Umbilical cord (tissue), 2 donors: ENCODE results near the gene UMOD. TPM values are rescaled to one million over a fixed set of nuclear protein-coding genes. Genes with fewer than 3 reads are reported as not detected.
"Not testable (repeated sequence)": the region's sequence is repeated elsewhere in the genome, so short reads cannot be mapped to it uniquely, and the experiment has no call there.

Source experiments
- DNase-seq: peaks from one replicate; pipeline ENCODE4 v3.0.0-alpha.2; 2015; ENCODE audit warnings: low spot score
- total RNA-seq: library from RNA; depleted of rRNA; stranded (reverse); fragments of >200 nt; gene quantifications from one replicate; pipeline ENCODE4 v1.2.3, GENCODE V29; 2014; ENCODE audit warnings: low replicate concordance; ENCODE audit not compliant: insufficient read depth

UMOD gene
- total RNA-seq, 1 donor from 2014 or later: 2.6 TPM

GRCh38 chr16:20321671-20322070 lies 30.8 kb downstream of the UMOD start:
- no peak for DNase-seq

- not testable (repeated sequence) for DNase-seq
Measured at GRCh38 chr16:20321051-20321450, 31.5 kb downstream of the UMOD start.

DNA sequence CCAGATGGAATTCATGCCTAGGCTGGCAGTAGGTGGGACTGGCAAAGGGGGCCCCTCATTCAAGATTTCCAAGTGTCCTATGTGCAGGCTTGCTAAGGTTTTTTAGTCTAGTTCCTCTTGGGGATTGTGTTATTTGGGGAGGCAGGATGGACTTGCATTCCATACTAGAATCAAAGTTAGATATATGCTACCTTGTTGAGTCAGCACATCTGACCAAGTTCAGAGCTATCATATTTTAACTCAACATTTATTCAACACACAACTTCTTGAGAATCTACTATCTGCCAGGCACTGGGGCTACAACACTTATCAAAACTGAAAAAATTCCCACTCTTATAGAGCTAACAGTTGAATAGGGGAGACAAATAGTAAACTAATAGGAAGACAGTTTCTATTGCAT lies 31.9 kb downstream of the UMOD start:
- DNase-seq: no peak

GRCh38 chr16:20320178-20320577 lies 32.3 kb downstream of the UMOD start:
- DNase-seq: no peak

DNA sequence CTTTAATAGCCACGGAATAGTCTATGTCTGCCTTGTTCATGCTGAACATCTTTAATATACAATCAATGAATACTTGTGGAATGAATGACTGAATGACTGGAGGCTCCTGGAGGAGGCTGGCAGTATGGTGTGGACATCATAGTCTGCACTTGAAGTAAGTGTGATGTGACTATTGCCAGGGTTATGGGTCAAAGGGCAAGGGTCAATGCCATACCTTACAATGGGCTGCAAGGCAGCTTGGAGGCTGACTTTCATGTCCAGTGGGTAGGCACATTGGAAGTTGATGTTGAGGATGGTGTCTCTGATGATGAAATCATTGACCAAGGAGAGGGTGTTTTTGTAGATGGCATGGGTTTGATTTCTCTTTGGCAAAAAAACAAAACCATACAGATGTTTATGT lies 33.1 kb downstream of the UMOD start:
- DNase-seq: no peak

GRCh38 chr16:20318437-20318836 lies 34.1 kb downstream of the UMOD start:
- no peak for DNase-seq

- DNase-seq: no peak
Measured at GRCh38 chr16:20318006-20318405, 34.5 kb downstream of the UMOD start.

GRCh38 chr16:20317117-20317516 lies 35.4 kb downstream of the UMOD start:
- no peak for DNase-seq

DNA sequence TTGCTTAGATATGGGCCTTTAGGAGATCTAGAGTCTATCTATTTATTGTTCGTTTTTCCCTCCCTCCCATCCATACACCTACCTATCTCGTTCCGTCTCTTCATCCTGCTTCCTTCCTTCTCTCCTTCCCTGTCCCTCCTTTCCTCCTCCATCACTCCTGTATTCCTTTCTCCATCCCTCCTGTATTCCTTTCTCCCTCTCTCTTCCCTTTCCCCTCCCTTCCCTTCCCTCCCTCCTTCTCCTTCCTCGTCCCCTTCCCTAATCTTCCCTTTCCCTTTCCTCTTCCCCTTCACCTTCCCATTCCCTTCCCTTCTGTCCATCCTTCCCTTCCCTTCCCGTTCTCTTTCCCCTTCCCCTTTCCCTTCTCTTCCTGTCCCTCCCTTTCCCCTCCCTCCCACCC lies 35.8 kb downstream of the UMOD start:
- DNase-seq: no peak

- no peak for DNase-seq
Measured at GRCh38 chr16:20315764-20316163, 36.8 kb downstream of the UMOD start.

DNA sequence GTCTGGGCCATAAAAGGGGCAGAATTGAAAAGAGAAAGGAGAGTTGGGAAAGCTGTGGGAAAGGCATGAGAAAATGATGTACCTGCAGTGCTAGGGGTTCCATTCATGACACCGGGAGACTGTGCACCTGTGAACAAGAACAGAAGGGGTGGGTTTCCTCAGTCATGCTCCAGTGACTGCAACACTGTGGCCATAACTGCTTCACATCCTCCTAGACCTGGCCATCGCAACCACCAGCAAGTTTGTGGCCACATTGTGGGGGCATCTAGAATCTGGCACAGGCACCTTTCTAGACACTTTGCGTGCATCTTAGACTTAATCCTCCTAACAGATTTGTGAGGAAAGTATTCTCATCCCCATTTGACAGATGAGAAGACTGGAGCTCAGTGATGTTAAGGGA lies 37.9 kb downstream of the UMOD start:
- no peak for DNase-seq

DNA sequence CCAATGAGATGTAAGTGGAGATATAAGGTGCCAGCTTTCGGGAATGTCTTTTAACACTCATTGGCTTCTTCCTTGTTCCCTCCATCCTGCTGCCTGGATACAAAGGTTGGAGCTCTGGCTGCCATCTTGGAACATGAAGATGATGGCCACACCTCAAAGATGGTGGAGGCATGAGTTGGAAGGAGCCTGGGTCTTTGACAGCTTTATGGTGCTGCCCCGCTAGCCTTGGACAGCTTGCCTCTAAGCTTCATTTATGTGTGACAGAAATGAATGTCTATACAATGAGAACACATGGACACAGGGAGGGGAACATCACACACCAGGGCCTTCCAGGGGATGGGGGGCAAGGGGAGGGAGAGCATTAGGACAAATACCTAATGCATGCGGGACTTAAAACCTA lies 38.8 kb downstream of the UMOD start:
- no peak for DNase-seq

DNA sequence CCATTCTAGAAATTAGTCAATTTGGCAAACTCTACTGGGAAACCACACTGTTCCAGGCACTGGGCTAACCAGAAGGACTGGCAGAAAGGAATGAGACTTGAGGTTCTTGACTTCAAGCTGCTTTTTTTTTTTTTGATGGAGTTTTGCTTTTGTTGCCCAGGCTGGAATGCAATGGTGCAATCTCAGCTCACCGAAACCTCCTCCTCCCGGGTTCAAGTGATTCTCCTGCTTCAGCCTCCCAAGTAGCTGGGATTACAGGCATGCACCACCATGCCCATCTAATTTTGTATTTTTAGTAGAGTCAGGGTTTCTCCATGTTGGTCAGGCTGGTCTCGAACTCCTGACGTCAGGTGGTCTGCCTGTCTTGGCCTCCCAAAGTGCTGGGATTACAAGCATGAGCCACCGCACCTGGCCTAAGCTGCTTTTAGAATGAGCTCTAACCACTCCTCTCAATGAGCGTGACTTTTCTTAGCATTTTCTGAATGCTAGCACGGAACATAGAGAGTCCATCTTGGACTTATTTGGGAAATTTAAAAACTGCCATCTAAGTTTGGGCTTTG lies 39.9 kb downstream of the UMOD start:
- DNase-seq: not testable (repeated sequence)

- DNase-seq: no peak
Measured at GRCh38 chr16:20311548-20311947, 41.0 kb downstream of the UMOD start.

DNA sequence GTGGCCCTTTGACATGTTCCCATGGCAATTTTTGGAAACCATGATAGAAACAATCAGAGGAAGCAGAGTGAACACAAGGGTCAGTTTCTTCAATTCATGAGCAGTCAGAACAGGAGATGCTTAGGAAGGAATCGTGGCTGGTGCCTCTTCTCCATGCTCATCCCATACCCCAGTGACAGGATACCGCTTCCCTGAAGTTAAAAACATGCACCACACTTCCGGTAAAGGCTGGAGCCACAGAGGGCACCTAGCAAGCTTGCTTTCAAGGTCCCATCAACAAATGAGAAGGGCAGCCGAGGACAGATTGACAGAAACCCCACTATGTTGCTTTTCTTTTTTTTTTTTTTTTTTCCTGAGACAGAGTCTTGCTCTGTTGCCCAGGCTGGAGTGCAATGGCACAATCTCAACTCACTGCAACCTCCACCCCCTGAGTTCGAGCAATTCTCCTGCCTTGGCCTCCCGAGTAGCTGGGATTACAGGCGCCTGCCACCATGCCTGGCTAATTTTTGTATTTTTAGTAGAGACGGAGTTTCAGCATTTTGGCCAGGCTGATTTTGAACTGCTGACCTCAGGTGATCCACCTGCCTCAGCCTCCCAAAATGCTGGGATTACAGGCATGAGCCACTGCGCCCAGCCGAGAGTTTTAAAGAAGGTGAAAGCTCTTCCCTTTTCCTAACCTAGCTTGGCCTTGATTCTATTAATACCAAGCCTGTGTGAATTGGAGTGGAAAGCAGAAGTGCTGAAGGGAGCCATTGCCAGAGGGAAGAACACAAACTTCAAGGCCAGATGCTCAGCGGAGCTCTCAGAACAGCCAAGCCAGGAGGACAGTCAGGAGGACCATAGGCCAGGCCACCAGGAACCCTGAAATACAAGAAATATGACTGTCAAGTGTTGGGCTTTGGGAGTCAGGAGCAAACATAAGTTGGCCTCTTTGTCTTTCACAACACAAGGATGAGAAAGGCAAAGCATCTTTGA lies 41.8 kb downstream of the UMOD start:
- no peak for DNase-seq

GRCh38 chr16:20309786-20310185 lies 42.7 kb downstream of the UMOD start:
- no peak for DNase-seq

- no peak for DNase-seq
Measured at GRCh38 chr16:20308801-20309590, 43.5 kb downstream of the UMOD start.

DNA sequence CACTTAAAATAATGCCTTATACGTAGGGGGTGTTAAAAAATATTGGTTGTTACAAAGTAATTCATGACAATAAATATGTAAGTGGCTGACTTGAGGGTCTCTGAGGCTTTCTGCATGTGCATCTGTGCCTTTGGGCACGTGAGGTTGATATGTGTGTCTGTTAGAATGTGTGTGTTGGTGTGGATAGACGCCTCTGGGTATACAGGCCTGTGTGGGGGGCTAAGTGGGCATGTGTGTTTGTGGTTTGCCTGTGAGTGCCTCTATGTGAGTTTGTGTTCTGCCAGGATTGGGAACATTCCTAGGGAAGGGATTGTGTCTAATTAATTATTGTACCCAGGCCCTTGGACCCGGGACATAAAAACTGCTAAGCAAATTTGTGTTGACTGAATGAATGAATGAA lies 44.2 kb downstream of the UMOD start:
- no peak for DNase-seq

GRCh38 chr16:20307791-20308190 lies 44.7 kb downstream of the UMOD start:
- no peak for DNase-seq

- no peak for DNase-seq
Measured at GRCh38 chr16:20307240-20307671, 45.3 kb downstream of the UMOD start.

GRCh38 chr16:20306401-20306800 lies 46.1 kb downstream of the UMOD start:
- no peak for DNase-seq

- DNase-seq: no peak
Measured at GRCh38 chr16:20303012-20303411, 49.5 kb downstream of the UMOD start.
